Measurements from ENCODE around the gene PTPRR. TPM values are rescaled to one million over a fixed set of nuclear protein-coding genes. Genes with fewer than 3 reads are reported as not detected.

PTPRR gene
- total RNA-seq, 1 donor from 2014 or later = 0.45 TPM

DNA sequence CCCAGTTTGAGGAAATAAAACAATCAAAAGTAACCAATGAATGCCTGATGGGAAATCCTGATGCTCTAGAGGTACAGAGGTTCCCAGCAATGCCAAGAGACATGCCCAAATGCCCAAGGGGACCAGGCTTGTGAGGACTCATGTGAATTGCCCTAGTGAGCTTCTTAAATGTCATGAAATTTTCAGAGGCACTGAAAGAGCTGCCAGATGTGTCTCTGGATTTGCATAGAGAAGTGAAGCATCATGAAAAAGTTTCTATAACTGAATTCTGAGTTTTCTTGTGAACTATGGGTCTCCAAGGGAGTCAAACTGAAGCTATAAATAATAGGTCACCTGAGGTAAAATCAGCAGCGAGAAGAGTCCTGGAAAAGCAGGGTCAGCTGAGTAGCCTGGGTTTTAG lies 9.9 kb downstream of the PTPRR start:
- DNase-seq (ENCODE audit: low read depth) = no peak

GRCh38 chr12:70908978-70909377 lies 11.6 kb downstream of the PTPRR start:
- DNase-seq (ENCODE audit: low read depth) = no peak

DNA sequence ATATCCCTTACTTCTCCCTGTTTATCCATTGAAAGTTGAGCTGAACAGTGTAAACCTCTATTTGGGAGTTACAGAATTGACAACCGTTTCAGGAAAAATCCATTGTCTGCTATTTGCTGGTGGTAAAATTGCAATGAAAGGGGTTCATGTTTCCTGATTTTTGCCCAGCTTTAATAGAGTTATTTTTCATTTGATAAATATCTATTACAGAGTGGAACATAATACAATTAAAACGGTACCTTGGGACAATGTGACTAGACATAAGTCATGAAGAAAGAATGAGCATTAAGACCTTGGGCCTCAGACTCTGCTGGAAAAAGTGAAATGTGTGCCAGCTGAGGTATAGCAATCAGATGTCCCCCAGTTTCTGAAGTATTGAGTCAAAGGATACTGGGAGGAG lies 13.1 kb downstream of the PTPRR start:
- no peak for DNase-seq (ENCODE audit: low read depth)

DNA sequence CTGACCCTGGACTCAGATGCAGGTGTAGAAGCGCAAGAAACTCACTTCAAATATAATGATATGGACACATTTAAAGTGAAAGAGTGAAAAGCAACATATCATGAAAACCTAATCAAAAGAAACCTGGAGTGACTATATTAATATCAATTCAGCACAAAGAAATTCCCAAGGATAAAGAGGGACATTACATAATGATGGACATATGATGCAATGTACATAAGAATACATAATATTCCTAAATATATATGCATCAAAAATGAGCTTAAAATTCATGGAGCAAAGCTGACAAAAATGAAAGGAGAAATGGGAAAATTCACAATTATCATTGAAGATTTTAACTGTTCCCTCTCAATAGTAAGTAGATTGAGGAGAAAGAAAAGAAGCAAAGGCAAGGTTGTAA lies 24.6 kb downstream of the PTPRR start:
- DNase-seq (ENCODE audit: low read depth) = no peak

GRCh38 chr12:70892593-70892992 lies 27.9 kb downstream of the PTPRR start:
- no peak for DNase-seq (ENCODE audit: low read depth)

DNA sequence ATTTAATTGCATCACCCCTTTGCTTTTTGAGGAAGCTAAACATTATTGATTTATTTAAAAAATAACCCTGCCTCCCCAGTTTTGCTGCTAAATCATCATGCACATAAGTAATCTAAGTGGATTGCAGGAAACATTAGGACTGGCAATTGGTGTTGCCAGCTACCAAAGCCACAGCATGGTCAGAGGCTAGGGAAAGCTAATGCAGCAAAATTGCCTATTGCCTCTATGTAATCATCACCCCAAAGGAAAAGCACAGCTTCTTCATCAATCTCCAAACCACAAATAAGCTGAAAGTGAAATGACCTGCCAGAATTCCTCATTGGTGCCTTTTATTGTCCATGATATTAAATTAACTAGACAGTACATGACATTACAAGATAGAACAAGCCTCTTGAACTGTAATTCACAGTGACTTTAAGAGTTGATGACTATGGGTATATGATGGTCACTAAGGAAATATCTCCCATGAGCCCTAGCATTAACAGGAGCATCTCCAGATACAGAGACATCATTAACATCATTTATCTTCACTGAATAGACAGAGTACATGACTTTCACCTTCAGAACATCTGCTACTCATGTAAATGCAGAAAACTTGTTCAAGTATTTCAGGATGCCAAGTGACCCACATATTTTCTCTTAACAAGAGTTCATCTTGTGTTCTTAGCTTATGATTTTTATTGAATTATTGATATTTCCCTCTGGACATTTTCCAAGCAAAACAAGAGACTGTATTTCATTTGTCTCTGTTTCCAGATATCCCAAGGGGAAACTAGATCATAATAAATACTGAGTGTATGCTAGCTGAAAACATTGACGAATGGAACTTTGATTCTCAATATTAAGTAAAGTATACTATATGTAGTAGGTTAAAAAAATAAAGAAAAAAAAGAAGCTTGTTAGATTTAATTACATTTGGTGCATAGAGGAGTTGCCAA lies 29.4 kb downstream of the PTPRR start:
- no peak for DNase-seq (ENCODE audit: low read depth)

- DNase-seq (ENCODE audit: low read depth) = no peak
These were observed 34.6 kb downstream of the PTPRR start for GRCh38 chr12:70885956-70886355.

GRCh38 chr12:70883855-70884254 lies 36.7 kb downstream of the PTPRR start:
- DNase-seq (ENCODE audit: low read depth) = peak; percentile 1

GRCh38 chr12:70880744-70881143 lies 39.8 kb downstream of the PTPRR start:
- DNase-seq (ENCODE audit: low read depth) = no peak

GRCh38 chr12:70876952-70877351 lies 43.6 kb downstream of the PTPRR start:
- no peak for DNase-seq (ENCODE audit: low read depth)

DNA sequence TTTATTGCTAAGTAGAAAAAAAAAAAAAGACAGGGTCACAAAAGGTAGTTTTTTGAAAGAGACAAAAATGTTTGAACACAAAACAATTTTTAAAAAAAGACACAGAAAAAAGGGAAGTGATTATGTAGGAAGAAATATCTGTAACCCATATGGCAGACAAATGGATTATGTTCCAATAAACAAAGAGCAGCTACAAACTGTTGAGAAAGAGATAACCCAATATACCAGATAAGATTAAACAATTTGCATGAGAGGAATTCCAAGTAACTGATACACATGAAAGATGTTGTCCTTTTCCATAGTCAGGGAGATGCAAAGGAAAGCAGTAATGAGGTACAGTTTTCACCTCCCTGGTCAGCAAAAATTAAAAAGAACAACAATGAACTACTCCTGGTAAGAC lies 44.9 kb downstream of the PTPRR start:
- no peak for DNase-seq (ENCODE audit: low read depth)

- no peak for DNase-seq (ENCODE audit: low read depth)
These were observed 65.5 kb downstream of the PTPRR start for GRCh38 chr12:70854881-70855568.

- no peak for DNase-seq (ENCODE audit: low read depth)
These were observed 66.4 kb downstream of the PTPRR start for GRCh38 chr12:70854138-70854537.

- DNase-seq (ENCODE audit: low read depth) = peak; percentile 74
These were observed 67.2 kb downstream of the PTPRR start for GRCh38 chr12:70853326-70853725.

DNA sequence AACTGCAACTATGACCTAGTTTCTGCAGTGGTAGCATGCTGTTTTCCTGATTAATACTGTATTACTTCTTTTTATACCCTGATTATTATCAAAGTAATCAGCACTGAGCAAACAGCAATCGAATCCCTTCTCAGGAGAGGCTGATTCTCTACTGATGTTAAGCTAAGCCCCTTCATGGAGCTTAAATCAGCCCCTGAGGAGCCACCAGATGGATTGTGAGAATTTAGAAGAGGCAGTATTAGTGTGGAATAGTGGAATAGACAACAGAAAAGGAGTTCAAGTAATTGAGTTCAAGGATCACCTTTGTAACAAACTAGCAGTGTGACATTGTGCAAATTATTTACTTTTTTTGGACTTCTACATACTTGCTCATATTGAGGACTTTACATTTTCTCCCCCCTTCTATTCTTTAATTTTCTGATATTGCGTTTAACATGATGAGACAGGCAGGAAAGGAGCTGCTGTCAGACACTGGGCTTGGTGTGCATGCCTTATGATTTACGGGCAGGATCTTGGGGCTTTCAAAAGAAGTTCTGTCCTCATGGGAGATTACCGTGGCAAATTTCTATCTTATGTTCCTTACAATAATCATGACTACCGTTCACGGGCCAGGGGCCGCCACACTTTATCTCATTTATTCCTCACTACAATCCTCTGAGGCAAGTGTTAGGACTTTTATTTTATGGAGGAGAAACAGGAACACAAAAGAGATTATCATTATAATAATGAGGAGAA lies 68.0 kb downstream of the PTPRR start:
- DNase-seq (ENCODE audit: low read depth) = no peak

DNA sequence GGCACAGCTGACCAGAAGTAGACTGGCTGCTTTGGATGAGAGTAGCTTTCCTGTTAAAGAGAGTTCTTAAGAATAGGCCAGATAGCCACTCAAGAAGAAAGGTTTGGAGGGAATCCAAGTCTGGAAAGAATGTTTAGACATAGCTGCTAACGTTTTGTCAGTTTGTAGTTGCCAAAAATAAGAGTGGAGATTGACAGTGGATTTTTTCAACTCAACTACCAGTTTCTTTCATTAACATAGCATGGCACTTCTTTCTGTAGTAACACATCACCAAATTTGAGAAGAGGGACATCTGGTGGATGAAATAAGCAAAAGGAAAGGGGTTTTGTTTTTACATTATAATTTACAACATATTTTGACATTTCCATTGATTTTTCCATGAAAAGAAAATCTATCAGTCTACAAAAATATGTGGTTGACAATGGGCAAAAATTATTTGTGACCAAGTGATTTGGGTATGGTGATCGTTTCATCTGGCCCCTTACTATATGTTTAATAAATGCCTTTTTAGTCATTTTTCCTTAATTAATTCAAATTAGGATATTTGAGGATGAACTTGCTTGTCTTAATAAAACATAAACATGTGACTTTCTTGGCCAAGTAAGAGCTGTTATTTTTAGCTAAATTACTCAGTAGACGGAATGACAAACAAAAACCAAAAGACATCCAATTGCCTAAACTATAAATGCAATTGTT lies 71.1 kb downstream of the PTPRR start:
- peak; percentile 56 for DNase-seq (ENCODE audit: low read depth)

DNA sequence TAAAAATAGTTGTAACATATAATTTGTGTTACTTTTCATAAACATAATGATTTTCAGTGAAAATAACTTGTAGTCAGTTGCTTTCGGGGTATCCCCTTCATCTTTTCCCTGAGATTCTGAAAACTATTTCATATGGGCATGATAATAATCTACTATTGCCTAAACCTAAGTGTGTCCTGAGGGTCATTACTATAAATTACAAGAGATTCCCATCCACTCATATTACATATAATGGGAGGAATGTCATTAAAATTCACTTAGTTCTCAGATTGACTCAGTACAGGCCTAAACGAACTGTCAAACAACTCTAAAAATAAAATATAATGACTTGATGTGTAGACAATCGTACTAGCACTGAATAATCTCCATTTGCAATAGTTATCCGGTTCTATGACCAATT lies 72.7 kb downstream of the PTPRR start:
- DNase-seq (ENCODE audit: low read depth) = no peak

DNA sequence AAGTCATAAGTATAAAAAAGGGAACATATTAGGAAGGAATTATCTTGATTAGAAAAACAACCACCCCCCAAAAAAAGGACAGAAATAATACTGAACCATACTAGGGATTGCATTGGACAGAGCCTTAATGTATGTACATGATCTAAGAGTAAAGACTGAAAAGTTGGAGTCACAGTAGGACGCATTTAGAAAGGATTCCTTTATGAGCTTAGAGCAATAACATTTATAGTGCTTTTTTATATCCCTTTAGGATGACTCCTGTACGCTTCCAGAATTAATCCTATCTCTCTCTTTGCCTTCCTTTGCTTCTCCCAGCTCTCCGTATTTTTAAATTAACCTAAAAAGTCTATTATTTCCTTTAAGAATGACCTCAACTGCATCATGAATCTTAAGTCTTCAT lies 75.3 kb downstream of the PTPRR start:
- no peak for DNase-seq (ENCODE audit: low read depth)

- no peak for DNase-seq (ENCODE audit: low read depth)
These were observed 77.2 kb downstream of the PTPRR start for GRCh38 chr12:70843363-70843762.

GRCh38 chr12:70842942-70843341 lies 77.6 kb downstream of the PTPRR start:
- DNase-seq (ENCODE audit: low read depth) = no peak

GRCh38 chr12:70842136-70842535 lies 78.4 kb downstream of the PTPRR start:
- no peak for DNase-seq (ENCODE audit: low read depth)
